HG02943 (cell line): Measurements from ENCODE around the gene NUP62.

Experiments used
- ATAC-seq: cut with Tn5 transposase; IDR thresholded peaks from one replicate; pipeline ENCODE4 v1.9.1; 2021; ENCODE audit warnings: mild to moderate bottlenecking, low read depth, moderate library complexity; ENCODE audit not compliant: unreplicated experiment

Gene NUP62

GRCh38 chr19:49872245-49873128 lies 56.8 kb downstream of the NUP62 start:
- ATAC-seq: no peak

GRCh38 chr19:49871349-49871985 lies 57.8 kb downstream of the NUP62 start:
- no peak for ATAC-seq

DNA sequence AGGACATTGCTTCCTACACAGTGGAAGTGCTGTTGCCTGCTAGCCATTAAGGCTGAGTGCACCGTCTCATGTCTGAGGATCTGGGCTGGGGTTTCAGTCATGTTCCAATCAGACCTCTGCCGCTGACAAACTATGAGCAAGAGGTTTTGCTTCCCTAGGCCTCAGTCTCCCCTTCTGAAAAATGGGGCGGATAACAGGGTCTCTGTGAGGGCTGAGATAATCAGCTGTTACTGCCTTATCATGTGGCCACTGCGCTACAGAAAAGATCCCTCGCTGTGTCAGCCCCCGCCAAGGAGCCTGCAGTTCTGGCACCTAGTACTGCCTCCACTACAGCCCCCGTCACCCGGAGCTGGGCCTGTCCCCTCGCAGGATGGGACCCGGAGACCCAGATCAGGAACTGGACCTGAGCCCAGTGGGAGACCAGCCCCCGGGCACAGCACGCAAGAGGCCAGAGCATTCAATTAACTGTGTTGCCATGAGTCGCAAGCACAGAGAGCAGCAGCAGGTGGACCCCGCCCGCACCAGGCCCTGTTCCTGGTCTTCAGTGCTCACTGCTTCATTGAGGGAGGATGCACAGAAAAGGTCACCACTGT lies 58.9 kb downstream of the NUP62 start:
- no peak for ATAC-seq

GRCh38 chr19:49869484-49870308 lies 59.6 kb downstream of the NUP62 start:
- peak; percentile 66 for ATAC-seq

DNA sequence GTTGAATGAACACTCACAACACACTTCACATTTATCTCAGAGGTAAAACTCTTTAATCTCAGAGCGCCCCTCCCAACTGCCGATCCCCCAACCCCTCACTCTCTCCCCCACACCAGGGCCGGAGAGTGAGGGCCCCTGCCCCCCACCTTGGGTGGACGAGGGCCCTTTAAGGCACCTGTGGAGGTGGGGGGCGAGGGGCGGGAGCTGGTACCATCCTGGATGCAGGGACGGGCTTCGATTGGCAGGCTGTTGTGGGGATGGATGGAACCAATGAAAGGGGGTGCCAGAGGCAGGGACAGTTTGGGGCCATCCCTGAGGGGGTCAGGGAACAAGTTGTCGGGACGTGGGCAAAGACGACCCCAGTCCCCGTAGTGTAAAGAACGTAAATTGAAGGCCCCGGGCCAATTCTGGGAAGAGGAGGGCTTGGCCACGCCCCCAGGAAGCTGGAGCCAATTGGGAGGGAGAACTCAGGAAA lies 60.3 kb downstream of the NUP62 start:
- peak; percentile 6 for ATAC-seq

DNA sequence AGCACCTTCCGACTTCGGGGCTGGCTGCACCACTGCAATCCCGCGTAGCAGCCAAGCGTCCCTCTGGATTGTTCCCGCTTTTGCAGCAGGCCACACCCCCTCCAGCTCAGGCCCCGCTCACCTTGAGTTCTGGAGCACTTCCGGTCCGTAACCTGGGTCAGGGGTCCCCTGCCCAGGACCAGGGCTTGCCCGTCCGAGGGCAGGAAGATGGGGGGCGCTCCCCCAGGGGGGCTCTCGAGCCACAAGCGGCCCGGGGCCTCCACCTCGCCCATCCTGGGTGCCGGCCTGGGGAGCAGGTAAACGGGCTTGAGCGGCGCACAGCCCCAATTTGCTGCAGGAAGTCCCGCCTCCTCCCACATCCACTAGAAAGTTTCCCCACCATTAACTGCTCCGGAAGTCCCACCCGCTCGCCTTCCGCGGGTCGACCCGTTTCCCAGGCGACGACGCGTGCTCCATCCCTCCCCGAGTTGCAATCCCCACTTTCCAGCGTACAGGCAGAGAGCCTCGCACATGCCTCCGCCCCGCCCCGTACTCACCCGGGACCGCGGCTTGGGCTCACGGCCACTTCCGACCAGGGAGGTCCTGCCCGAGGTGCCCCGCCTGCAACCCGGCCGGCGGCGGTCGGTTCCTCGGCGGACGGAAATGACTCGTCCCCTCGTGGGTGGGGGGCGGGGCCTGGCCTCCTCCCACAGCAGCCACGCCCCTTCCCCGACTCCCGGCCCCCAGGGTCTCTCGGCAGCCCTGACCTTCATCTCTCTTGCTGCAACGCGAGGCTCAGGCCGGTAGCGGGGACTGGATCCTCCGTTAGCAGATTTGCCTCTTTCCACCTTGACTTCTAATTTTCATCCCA lies 62.1 kb downstream of the NUP62 start, which contains the start of gene PNKP:
Gene PNKP (minus strand): TSS at position 644 of the 850 bp plus-strand sequence. CDS start 372 bp downstream, at position 272.
- peak; percentile 36 for ATAC-seq

DNA sequence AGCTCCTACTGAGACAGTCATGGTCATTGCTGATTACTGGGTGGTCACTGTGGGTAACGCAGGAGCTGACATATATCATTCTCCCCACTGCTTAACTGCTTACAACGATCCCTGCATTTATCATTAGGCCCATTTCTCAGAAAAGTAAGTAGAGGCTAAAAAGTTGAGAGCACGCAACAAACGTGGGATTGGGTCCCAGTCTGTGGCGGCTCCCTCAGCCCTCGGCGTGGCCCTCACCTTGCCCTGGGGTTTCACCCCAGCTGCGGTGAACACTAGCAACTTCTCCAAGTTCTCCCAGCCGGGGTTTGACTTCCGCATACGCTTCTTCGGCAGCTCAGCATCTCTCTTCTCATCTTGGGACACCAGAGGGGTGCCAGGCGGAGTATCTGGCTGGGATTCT lies 64.4 kb downstream of the NUP62 start:
- ATAC-seq: no peak

DNA sequence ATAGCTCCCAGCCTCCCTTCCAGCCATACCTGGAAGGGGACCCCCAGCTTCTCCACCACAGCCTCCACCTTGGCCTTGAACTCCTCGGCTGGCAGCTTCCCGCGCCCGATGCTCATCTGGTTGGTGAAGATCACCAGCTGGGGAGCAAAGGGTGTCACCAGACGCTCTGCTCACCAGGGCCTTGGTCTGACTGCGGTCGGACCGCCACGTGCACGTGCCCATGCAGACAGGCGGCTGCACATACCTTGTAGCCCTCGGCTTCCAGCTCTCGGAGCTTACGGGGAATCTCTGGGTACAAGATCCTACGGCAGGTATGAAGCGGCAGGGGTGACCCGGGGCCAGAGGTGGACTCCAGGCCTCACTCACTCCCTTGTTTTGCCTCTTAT lies 65.4 kb downstream of the NUP62 start:
- ATAC-seq: no peak

GRCh38 chr19:49863254-49863934 lies 65.9 kb downstream of the NUP62 start:
- no peak for ATAC-seq

GRCh38 chr19:49862391-49863253 lies 66.7 kb downstream of the NUP62 start:
- ATAC-seq: no peak

- no peak for ATAC-seq
Measured at GRCh38 chr19:49861541-49862378, 67.5 kb downstream of the NUP62 start.

DNA sequence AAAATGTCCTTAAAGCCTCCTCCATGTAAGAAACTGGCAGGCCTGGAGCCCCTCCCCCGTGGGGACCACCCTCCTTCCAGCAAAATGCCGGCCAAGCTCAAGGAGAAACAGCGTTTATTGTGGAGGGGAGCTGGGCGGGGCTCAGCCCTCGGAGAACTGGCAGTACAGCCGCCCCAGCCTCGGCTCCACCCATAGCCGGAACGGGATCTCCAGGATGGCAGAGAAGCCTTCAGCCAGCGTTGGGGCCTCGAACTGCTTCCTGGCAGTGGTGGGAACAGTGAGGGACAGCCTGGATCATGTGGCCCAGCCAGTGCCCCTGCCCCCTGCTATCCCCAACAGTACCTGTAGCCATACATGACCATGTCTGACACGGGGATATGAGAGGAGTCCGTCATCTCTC lies 68.2 kb downstream of the NUP62 start:
- no peak for ATAC-seq

GRCh38 chr19:49860336-49861102 lies 68.8 kb downstream of the NUP62 start:
- ATAC-seq: no peak

DNA sequence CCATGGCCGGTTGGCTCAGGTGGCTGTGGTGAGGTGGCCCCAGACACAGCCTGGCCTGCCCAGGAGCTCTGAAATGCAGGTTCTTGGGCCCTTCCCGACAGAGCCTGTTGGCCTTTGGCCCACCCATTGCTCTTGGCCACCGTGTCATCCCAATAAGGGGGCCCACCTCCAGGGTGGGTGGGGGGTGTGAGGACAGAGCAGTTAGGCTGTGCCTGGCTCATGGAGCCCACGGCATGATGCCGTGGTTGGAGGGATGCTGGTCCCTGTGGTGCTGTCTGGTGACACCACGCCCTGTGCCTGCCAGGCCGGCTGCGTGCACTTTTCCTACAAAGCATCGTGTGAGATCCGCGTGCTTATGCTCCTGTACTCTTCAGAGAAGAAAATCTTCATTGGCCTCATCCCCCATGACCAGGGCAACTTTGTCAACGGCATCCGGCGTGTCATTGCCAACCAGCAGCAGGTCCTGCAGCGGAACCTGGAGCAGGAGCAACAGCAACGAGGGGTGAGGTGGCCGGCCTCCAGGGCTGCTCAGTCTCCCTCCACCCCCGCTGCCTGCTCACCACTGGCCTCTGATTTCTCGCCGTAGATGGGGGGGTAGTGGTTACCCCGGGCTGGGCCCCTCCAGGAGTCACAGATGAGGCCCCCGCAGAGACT lies 69.5 kb downstream of the NUP62 start:
- no peak for ATAC-seq

DNA sequence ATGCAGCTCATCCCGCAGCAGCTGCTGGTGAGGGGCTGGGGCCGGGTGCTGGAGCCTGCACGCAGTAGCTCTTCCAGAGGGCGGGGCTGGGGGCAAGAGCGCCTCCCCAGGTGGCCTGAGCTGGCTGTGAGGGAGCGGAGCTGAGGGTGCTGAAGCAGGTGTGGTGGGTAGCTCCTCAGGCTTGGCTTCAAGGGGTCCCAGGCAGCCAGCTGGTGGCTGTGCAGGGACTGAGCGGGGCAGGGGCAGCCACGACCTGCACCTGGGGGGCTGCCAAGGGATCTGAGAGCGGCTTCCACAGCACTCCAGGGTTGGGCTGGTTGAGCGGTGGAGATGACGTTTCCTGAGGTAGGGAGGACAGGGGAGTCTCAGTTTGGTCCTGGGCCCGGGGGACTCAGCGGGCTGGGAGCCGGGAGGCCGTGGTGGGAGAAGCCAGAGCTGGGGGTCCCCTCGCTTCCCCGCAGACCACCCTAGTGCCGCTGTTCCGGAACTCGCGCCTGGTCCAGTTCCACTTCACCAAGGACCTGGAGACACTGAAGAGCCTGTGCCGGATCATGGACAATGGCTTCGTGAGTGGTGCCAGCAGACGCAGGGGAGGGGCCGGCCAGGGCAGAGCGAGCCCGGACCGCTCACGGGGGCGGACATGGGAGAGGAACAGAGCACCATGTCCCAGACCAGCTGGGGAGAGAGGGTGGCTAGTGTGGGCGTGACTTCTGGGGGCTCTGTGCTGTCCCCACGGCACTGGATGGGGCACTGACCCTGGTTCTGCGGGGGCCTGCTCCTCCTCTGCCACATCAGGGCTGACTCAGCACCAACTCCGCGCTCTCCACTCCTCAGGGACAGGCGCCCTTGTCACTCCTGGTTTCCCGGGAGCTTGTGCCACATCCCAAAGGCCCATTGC lies 71.0 kb downstream of the NUP62 start:
- no peak for ATAC-seq
